Measurements from ENCODE around the gene DRC7.

DNA sequence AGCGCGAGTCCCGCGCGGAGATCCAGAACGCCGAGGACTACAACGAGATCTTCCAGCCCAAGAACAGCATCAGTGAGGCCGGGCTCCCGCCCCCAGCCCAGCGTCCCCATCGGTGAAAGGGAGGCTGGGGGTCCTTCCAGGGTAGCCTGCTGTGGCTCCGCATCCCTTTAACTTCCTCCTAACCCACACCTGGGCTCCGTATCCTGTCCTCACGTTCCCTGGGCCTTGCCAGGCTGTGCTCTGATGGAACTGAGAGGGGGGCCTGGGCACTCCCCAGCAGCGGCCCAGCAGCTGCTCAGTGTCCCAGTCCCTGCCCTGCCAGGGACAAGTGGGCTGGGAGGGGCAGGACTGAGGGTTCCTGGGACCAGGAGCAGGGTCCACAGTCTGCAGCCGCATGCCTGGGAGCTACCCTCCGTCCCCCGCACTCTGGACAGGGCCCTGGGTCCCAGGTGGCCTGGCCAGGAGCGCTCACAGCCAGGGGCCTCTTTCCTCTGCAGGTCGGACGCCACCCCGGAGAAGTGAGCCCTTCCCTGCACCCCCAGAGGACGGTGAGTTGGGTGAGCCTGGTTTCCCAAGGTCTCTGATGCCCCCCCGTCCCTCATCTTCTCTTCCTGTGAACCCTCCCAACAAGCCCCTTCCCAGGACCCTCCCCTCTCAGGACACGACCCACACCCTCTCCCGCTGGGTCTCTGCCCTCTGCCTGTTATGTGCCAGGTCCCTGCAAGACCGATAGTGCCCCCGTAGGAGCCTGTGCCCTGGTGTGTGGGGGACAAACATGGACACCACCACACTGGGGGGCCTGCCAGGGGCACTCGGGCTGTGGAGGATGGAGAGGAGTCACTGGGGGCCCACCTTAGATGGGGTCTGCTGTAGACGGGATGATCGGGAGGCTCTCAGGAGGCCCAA, 59.1 kb downstream of the DRC7 start:
- TF ChIP-seq, protein P1, sequence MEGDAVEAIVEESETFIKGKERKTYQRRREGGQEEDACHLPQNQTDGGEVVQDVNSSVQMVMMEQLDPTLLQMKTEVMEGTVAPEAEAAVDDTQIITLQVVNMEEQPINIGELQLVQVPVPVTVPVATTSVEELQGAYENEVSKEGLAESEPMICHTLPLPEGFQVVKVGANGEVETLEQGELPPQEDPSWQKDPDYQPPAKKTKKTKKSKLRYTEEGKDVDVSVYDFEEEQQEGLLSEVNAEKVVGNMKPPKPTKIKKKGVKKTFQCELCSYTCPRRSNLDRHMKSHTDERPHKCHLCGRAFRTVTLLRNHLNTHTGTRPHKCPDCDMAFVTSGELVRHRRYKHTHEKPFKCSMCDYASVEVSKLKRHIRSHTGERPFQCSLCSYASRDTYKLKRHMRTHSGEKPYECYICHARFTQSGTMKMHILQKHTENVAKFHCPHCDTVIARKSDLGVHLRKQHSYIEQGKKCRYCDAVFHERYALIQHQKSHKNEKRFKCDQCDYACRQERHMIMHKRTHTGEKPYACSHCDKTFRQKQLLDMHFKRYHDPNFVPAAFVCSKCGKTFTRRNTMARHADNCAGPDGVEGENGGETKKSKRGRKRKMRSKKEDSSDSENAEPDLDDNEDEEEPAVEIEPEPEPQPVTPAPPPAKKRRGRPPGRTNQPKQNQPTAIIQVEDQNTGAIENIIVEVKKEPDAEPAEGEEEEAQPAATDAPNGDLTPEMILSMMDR (conservative IDR thresholded peaks at IDR 0.05), result no peak
- TF ChIP-seq EZH2 (IDR thresholded peaks at IDR 0.05; ENCODE audit: low read depth), result no peak
